Uterus (tissue), 2 donors: ENCODE measurements around the gene GDF9.

ENCODE experiments used
- CTCF ChIP-seq, 4 experiments: fragments of 200-600 bp in 2 of 4; fragments of 450-650 bp in 2 of 4; sonication (generic) in 2 of 4; IDR thresholded peaks; one replicate each; pipeline ENCODE4 v1.5.1; 2016 to 2019; ENCODE audit warnings: antibody characterized with exemption in 4 of 4, mild to moderate bottlenecking in 2 of 4, moderate library complexity in 1 of 4
- POLR2A ChIP-seq, 2 donors: fragments of 450-650 bp; IDR thresholded peaks; one replicate each; pipeline ENCODE4 v1.6.1; 2016; ENCODE audit warnings: antibody characterized with exemption in 2 of 2, mild to moderate bottlenecking in 1 of 2, moderate library complexity in 1 of 2

DNA sequence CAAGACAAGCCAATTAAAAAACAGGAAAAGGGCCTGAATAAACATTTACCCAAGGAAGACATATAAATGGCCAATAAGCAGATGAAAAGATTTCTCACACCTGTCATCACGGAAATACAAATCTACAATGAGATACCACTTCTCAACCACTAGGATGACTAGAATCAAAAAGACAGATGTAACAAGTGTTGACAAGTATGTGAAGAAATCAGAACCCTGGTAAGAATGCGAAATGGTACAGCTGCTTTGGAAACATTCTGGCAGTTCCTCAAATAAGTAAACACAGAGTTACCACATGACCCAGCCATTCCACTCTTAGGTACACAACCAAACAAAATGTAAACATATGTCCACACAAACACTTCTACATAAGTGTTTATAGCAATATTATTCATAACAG, 39.7 kb upstream of the GDF9 start:
- TF ChIP-seq CTCF (IDR thresholded peaks at IDR 0.05): no peak
- no peak for TF ChIP-seq POLR2A (IDR thresholded peaks at IDR 0.05)
